ENCODE results near the gene MTCL1.

- TF ChIP-seq CTCF (IDR thresholded peaks at IDR 0.05 in 2 of 3, conservative IDR thresholded peaks at IDR 0.05 in 1 of 3; ENCODE audit: control insufficient read depth in 2 of 3, extremely low read depth in 1 of 3, insufficient read depth in 1 of 3, low read depth in 3 of 3, low read length in 3 of 3): no peak
- TF ChIP-seq POLR2A (IDR thresholded peaks at IDR 0.05; ENCODE audit: low read depth, low read length): no peak
- no peak for TF ChIP-seq NBN (IDR thresholded peaks at IDR 0.05)
- TF ChIP-seq SMC3 (IDR thresholded peaks at IDR 0.05; ENCODE audit: borderline replicate concordance, low read length): no peak
- TF ChIP-seq EZH2 (IDR thresholded peaks at IDR 0.05; ENCODE audit: borderline replicate concordance, control insufficient read depth, low read depth, low read length): no peak
- no peak for TF ChIP-seq SP1 (IDR thresholded peaks at IDR 0.05; ENCODE audit: low read depth, low read length)
- TF ChIP-seq ASH2L (IDR thresholded peaks at IDR 0.05; ENCODE audit: borderline replicate concordance, low read depth): no peak
- no peak for TF ChIP-seq HDAC6 (IDR thresholded peaks at IDR 0.05; ENCODE audit: unreplicated experiment)
- TF ChIP-seq SMAD1 (IDR thresholded peaks at IDR 0.05; ENCODE audit: low read depth, partially characterized antibody): no peak
- TF ChIP-seq, protein P1, sequence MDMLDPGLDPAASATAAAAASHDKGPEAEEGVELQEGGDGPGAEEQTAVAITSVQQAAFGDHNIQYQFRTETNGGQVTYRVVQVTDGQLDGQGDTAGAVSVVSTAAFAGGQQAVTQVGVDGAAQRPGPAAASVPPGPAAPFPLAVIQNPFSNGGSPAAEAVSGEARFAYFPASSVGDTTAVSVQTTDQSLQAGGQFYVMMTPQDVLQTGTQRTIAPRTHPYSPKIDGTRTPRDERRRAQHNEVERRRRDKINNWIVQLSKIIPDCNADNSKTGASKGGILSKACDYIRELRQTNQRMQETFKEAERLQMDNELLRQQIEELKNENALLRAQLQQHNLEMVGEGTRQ (IDR thresholded peaks at IDR 0.05; ENCODE audit: borderline replicate concordance, low read depth, low read length): no peak
Measured at GRCh38 chr18:8791171-8791651, 85.9 kb downstream of the MTCL1 start.

Measured in GM12878 (cell line).